LNCAP (cell line): ENCODE measurements around the gene LSP1.

ENCODE experiments used
- TF ChIP-seq, protein P1 (sequence below): fragments of 450-650 bp; IDR thresholded peaks from 2 replicates; pipeline ENCODE4 v1.5.1; 2017; ENCODE audit warnings: mild to moderate bottlenecking

LSP1 gene

DNA sequence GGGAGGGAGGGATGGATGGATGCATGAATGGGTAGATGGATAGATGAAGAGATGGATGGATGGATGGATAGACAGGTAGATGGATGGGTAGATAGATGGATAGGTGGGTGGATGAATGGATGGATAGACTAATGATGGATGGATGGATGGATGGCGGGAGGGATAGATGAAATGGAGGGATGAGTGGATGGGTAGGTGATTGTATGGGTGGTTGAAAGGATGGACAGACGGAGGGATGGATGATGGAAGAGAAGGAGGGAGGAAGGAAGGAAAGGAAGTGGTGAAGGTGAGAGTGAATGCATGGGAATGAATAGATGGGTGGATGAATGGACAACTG lies 62.9 kb downstream of the LSP1 start:
- TF ChIP-seq, protein P1, sequence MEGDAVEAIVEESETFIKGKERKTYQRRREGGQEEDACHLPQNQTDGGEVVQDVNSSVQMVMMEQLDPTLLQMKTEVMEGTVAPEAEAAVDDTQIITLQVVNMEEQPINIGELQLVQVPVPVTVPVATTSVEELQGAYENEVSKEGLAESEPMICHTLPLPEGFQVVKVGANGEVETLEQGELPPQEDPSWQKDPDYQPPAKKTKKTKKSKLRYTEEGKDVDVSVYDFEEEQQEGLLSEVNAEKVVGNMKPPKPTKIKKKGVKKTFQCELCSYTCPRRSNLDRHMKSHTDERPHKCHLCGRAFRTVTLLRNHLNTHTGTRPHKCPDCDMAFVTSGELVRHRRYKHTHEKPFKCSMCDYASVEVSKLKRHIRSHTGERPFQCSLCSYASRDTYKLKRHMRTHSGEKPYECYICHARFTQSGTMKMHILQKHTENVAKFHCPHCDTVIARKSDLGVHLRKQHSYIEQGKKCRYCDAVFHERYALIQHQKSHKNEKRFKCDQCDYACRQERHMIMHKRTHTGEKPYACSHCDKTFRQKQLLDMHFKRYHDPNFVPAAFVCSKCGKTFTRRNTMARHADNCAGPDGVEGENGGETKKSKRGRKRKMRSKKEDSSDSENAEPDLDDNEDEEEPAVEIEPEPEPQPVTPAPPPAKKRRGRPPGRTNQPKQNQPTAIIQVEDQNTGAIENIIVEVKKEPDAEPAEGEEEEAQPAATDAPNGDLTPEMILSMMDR: no peak

DNA sequence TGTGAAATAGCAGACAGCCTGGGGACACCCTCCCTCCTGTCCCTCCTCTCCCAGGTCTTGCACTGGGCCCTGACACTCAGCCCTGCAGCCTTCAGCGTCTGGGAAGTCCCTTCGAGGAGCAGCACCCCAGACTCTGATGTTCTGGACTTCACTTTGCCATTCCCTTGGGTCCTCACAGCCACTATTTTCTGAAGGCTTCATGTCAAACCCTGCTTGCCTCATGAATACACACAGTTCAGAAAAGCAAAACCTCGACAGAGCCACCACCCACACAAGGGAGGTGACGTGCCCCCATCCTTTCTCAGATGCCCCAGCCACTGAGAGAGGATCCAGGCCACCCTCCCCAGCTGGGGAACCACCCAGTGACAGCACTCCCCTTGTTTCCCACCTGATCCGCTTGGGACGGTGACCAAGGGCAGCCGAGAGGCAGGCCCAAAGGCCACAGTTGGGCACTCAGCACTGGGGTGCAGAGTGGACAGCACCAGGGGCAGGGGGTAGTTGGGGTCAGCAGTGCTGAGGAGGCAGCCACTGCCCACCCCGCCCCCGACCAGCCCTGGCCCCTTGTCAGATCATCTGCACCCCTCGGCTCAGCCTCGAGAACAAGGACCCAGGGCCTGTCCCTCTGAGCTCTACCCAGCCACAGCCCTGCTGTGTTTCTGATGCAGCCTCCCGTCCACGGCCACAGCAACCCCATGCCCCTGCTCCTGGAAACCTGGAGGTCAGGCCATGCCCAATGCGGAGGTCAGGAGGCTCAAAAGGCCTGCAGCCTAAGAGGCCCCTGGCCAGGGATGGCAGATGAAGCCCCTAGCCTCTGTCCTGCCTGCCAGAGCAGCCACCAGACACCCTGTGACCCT lies 63.5 kb downstream of the LSP1 start:
- TF ChIP-seq, protein P1: no peak

DNA sequence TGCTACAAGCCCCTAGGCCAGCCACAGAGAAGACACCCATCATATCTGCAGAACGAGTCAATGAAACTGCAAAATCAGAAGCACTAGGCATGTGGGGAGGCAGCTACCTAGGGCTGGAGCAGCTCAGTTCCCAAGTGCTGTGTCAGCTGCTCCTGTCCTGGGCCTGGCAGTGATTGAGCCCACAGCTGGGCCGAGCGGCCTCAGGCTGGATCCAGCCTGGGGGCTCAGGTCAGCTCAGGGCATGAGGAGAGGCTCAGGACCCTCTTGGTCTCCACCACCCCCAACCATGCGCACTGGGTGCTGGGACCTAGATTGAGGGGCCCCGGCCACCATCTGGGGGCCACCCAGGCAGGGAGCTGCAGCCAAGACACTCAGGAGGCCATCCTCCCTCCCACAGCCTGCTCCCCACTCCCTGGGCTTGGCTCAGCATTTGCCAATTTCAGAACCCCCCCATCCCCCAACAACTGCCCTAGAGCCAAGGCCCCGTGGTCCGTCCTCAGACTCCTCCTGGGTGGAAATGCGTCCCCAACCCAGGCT lies 64.2 kb downstream of the LSP1 start:
- TF ChIP-seq, protein P1: no peak

DNA sequence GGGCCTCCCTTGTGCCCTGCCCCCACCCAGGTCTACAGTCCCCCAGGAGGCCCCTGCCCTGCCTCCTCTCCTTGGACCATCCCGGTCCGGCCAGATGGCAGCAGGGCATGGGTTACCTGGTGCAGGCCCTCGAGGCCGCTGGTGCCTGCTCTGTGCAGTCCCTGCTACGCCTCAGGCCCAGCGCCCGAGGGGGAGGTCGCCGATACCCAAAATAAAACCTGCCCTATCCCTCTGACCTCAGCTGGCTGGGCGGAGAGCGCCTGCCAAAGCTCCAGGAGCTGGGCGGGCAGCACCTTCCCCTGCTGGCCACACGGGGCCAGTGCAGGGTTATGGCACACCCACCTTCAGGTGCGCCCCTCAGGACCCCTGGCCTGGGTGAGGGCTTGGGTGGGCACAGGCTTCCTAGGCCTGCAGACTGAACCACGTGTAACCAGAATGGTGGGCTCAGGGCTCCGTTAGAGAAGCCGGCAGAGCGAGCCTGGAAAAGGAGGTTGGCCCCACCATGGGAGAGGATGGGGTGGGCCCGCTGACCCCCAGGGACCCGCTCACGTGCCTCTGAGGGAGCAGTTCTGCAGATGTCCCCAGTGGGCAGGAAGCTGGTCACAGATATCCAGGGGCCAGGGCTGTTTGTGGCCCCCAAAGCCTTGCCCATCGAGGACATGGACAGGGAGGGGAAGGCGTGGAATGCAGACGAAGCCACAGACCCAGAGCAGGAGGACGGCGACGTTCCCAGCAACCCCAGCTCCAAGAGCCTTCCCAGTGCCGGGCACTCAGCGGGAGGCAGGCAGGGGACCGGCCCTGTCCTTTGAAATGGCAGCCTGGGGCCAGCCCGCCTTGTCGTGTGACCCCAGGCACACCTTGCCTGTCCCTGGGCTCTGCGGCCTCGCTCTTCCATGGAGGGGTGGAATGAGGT lies 64.9 kb downstream of the LSP1 start:
- TF ChIP-seq, protein P1: peak; percentile 58

DNA sequence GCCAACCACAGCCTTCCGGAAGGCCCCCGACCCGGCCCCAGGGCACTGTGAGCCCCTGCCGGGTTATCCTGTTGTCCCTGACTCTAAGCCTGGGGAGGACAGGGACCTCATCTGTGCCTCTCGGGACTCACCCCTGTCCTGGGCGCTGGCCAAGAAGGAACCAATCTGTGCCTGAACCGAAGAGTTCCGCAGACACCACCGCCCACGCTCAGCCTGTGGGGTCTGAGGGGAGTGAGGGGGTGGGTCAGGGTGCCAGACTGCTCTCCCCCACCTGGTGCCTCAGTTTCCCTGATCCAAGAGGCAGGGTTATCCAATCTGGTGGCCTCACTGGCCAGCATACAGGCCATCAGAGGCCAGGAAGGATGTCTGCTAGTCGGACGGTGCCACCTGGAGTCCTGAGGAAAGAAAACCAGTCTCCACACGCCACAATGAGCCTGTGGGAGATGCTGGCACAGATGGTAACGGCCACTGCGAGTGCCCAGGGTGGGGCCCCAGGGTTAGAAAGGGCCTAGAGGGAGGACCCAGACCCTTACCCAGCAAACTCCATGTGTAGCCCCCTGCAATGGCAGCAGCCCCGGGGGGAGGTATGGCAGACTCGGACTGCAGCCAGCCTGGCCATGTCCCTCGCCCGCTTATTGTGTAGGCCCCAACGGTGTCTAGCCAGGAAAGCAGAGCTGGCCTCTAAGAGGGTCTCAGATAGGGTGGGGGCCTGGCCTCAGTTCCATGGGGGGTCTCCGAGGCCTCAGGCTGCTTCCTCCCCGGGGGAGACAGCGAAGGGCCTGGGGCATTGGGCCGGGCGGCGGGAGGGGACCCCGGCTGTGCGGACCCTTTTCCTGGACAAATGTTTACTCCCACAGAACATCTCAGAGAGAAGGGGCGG lies 65.8 kb downstream of the LSP1 start:
- TF ChIP-seq, protein P1: no peak; the same call in 1 of the 2 replicates

DNA sequence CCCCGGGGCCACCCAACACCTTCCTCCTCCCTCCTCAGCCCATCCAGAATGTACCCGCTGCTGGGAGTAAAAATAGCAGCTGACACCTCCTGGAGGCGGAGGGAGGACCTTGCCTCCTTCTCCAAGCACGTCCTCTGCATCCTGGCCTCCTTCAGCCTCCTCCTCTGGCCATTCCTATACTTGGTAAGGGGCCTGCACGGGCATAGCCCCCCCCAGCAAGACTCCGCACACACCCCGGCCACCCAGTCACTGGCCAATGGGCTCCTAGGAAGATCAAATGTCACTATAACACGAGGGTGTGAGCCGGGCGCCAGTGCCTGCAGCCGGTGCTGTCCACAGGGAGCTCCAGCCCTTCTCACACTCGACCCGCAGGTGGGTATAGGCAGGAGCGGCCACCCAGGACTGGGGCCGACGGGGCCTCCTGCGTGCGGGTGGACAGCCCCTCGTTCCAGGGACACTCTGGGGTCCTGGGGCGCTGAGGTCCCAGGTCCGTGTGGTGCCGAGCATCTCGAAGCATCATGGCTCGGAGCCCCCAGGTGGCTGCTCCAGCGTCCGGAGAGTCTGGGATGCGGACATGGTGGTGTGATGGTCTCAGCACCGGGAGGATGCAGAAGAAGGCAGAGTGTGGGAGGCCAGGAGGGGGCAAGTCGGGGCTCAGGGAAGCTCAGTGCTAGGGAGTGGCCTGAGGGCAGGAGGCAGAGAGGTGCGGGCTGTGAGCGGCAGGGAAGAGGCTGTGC lies 66.7 kb downstream of the LSP1 start, which contains the start of gene TNNT3:
TNNT3 (plus strand) TSS at position 313 of the 737 bp plus-strand sequence. CDS start 3,172 bp downstream, outside the sequence.
- TF ChIP-seq, protein P1: no peak
